ENCODE measurements around the gene LHX8. TPM values are rescaled to one million over a fixed set of nuclear protein-coding genes. Genes with fewer than 3 reads are reported as not detected.
"Not testable (repeated sequence)": the region's sequence is repeated elsewhere in the genome, so short reads cannot be mapped to it uniquely, and the experiment has no call there.

LHX8 gene
- total RNA-seq, 2 donors from 2014 or later = 0.74 TPM; not detected in 1

DNA sequence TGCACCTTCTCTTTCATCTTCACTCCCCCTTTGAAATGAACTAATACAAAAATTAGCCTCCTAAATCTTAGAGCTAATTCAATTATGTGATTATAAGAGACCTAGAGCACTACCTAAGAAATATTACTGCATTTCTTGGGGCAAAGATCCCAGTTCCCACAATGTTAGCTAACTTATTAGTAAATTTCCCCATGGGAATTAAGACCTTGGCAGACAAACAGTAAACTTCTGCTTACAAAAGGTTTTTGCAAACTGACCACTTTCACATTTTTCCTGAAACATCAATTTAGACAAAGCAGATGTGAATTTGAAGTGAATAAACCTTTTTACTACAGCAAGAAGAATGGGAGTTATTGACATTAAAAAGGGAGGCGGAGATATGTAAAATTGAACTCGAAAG lies 34.6 kb upstream of the LHX8 start:
- H3K4me1 ChIP-seq (replicated peaks) = no peaks in the 10 kb centered on the region
- no peak for DNase-seq (ENCODE audit: low spot score)
- TF ChIP-seq POLR2AphosphoS5 (IDR thresholded peaks at IDR 0.05) = no peak
- TF ChIP-seq, protein P1, sequence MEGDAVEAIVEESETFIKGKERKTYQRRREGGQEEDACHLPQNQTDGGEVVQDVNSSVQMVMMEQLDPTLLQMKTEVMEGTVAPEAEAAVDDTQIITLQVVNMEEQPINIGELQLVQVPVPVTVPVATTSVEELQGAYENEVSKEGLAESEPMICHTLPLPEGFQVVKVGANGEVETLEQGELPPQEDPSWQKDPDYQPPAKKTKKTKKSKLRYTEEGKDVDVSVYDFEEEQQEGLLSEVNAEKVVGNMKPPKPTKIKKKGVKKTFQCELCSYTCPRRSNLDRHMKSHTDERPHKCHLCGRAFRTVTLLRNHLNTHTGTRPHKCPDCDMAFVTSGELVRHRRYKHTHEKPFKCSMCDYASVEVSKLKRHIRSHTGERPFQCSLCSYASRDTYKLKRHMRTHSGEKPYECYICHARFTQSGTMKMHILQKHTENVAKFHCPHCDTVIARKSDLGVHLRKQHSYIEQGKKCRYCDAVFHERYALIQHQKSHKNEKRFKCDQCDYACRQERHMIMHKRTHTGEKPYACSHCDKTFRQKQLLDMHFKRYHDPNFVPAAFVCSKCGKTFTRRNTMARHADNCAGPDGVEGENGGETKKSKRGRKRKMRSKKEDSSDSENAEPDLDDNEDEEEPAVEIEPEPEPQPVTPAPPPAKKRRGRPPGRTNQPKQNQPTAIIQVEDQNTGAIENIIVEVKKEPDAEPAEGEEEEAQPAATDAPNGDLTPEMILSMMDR (IDR thresholded peaks at IDR 0.05) = no peak
- no peak for TF ChIP-seq POLR2A (IDR thresholded peaks at IDR 0.05)
- H3K9me3 ChIP-seq = no peaks in the 10 kb centered on the region
- no peaks in the 10 kb centered on the region for H3K27me3 ChIP-seq (replicated peaks; ENCODE audit: insufficient read depth)
- H3K4me3 ChIP-seq = no peak overlapping the region
- H3K27ac ChIP-seq = no peak overlapping the region
- intact Hi-C loops (cut with DNase I) = no loop called here
- WGBS = 64% methylated on average over 2 of the region's 2 CpGs
- no peaks in the 10 kb centered on the region for H3K36me3 ChIP-seq

DNA sequence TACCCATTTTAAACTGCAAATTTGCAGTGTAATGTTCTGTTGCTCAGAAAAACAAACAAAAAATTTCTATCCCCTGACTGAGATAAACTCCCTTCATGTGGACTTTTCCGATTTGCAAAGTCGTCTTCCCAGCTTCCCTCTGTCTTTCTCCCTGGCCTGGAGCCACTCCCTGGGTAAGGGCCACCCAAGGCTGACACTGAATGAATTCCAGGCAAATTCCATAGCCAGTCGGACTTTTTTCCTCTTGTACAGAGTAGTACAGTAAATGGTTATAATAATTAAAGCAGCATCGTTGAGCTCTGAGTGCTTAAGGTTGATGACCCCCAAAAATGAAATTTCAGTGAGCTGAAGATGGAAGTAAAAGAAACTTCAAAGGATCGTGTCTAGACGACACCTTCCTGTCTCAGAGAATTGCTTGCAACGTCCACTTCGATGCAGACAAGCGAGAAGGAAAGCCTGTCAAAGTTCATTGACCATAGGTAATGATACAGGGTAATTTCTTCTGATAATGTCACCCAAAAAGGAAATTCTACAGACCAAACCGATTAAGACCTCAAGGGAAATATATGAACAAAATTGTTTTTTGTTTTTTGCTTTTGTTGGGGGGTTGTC lies 33.6 kb upstream of the LHX8 start:
- 43% methylated on average over 10 of the region's 10 CpGs for WGBS
- Histone ChIP-seq H3K27ac (no peak overlapping the region), H3K4me1 (replicated peaks) (no peaks in the 10 kb centered on the region), H3K4me3 (no peak overlapping the region), H3K27me3 (replicated peaks; ENCODE audit: insufficient read depth) (no peaks in the 10 kb centered on the region), H3K36me3 (no peaks in the 10 kb centered on the region), H3K9me3 (no peaks in the 10 kb centered on the region)
- TF ChIP-seq POLR2AphosphoS5 (IDR thresholded peaks at IDR 0.05) (no peak), POLR2A (IDR thresholded peaks at IDR 0.05) (no peak)
- TF ChIP-seq, protein P1 (IDR thresholded peaks at IDR 0.05) = no peak
- intact Hi-C loops (cut with DNase I) = no loop called here
- no peak for DNase-seq (ENCODE audit: low spot score)

DNA sequence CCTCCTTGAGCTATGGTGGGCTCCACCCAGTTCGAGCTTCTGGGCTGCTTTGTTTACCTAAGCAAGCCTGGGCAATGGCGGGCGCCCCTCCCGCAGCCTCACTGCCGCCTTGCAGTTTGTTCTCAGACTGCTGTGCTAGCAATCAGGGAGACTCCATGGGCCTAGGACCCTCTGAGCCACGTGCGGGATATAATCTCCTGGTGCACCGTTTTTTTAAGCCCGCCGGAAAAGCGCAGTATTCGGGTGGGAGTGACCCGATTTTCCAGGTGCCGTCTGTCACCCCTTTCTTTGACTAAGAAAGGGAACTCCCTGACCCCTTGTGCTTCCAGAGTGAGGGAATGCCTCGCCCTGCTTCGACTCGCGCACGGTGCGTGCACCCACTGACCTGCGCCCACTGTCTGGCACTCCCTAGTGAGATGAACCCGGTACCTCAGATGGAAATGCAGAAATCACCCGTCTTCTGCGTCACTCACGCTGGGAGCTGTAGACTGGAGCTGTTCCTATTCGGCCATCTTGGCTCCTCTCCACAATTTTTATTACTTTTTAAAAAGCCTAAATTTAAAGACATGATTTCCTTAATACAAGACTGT lies 21.7 kb upstream of the LHX8 start:
- 81% methylated on average over 26 of the region's 26 CpGs for WGBS
- H3K27ac ChIP-seq; H3K9me3 ChIP-seq; DNase-seq (ENCODE audit: low spot score); intact Hi-C loops (cut with DNase I); H3K27me3 ChIP-seq (replicated peaks; ENCODE audit: insufficient read depth); H3K36me3 ChIP-seq; H3K4me1 ChIP-seq (replicated peaks); H3K4me3 ChIP-seq: not testable (repeated sequence)

DNA sequence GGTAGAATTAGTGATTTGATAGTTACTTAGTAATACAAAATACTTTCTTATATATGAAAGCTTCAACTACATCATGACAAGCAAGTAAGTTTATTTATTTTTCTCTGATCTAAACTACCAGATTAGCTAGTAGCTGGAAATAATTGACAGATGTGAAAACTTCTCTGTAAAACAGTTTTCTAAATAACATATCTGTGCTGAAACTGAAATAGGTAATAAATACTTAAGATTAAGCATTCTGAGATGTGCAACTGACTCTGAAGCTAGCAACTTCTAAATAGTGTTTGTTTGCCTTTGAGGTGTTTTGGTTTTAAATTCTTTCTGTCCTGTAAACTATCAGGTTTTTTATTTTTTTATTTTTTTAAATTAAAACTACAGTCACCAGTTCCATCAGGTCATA lies 18.5 kb upstream of the LHX8 start:
- intact Hi-C loops (cut with DNase I) = no loop called here

DNA sequence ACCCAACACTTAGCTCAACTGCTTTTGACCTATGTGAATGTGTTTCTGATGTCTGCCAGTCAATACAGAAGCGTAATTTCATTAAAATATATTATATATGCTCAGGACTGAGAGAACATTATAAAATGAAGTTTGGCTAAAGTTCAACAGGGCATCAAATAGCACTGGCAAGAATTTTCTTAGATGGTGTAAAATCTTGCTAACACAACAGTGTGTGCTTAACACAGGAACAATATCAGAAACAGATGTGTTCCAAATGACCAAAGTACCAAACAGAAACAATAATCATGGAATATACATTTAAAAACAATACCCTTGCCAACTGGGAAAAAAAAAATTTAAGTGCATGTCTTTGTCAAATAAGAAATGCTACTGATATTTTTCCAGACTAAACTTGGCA lies 10.4 kb upstream of the LHX8 start:
- TF ChIP-seq, protein P1 (IDR thresholded peaks at IDR 0.05) = no peak
- no peak for TF ChIP-seq POLR2AphosphoS5 (IDR thresholded peaks at IDR 0.05)
- TF ChIP-seq POLR2A (IDR thresholded peaks at IDR 0.05) = no peak
- intact Hi-C loops (cut with DNase I) = no loop called here
- Histone ChIP-seq H3K27ac (no peak overlapping the region), H3K36me3 (no peaks in the 10 kb centered on the region), H3K4me3 (no peak overlapping the region), H3K27me3 (replicated peaks; ENCODE audit: insufficient read depth) (peaks cover 5% of the 10 kb centered on the region), H3K9me3 (no peaks in the 10 kb centered on the region), H3K4me1 (replicated peaks) (no peaks in the 10 kb centered on the region)
- WGBS = 82% methylated on average over 1 of the region's 1 CpG
- no peak for DNase-seq (ENCODE audit: low spot score)

More for the DNA sequence above, 18.5 kb upstream of the LHX8 start:
- Histone ChIP-seq H3K4me1 (replicated peaks) (no peaks in the 10 kb centered on the region), H3K4me3 (no peak overlapping the region), H3K36me3 (no peaks in the 10 kb centered on the region), H3K27me3 (replicated peaks; ENCODE audit: insufficient read depth) (no peaks in the 10 kb centered on the region), H3K9me3 (no peaks in the 10 kb centered on the region), H3K27ac (no peak overlapping the region)
- DNase-seq (ENCODE audit: low spot score) = no peak
- TF ChIP-seq POLR2AphosphoS5 (IDR thresholded peaks at IDR 0.05) (no peak), POLR2A (IDR thresholded peaks at IDR 0.05) (no peak)
- TF ChIP-seq, protein P1 (IDR thresholded peaks at IDR 0.05) = no peak

All from prostate gland (tissue), 2 donors.